Hepatocyte (in vitro differentiated cells): ENCODE measurements around the gene HHLA2. TPM values are rescaled to one million over a fixed set of nuclear protein-coding genes. Genes with fewer than 3 reads are reported as not detected.

Experiments used
- DNase-seq: peaks from one replicate; pipeline ENCODE4 v3.0.0-alpha.2; 2016; ENCODE audit warnings: low spot score
- H2AFZ ChIP-seq: fragments of 200-600 bp; sonication (generic); 2 replicates; pipeline ENCODE4 v1.6.0; 2016; ENCODE audit warnings: antibody characterized with exemption, mild to moderate bottlenecking
- H3K27ac ChIP-seq: fragments of 200-600 bp; sonication (generic); 2 replicates; pipeline ENCODE4 v1.5.1; 2016; ENCODE audit warnings: mild to moderate bottlenecking
- H3K27me3 ChIP-seq: fragments of 200-600 bp; sonication (generic); 2 replicates; pipeline ENCODE4 v1.6.1; 2016
- H3K36me3 ChIP-seq: fragments of 200-600 bp; sonication (generic); replicated peaks from 2 replicates; pipeline ENCODE4 v1.5.1; 2016; ENCODE audit warnings: low read depth; ENCODE audit not compliant: insufficient read depth
- H3K4me1 ChIP-seq: fragments of 200-600 bp; sonication (generic); 2 replicates; pipeline ENCODE4 v1.5.1; 2016; ENCODE audit warnings: mild to moderate bottlenecking, moderate library complexity; ENCODE audit not compliant: insufficient read depth
- H3K4me2 ChIP-seq: fragments of 200-600 bp; sonication (generic); 2 replicates; pipeline ENCODE4 v1.6.0; 2016
- H3K4me3 ChIP-seq: fragments of 200-600 bp; sonication (generic); 2 replicates; pipeline ENCODE4 v1.5.1; 2016; ENCODE audit warnings: mild to moderate bottlenecking
- H3K79me2 ChIP-seq: fragments of 200-600 bp; sonication (generic); 2 replicates; pipeline ENCODE4 v1.6.0; 2017; ENCODE audit warnings: mild to moderate bottlenecking
- H3K9me2 ChIP-seq: fragments of 200-600 bp; sonication (generic); replicated peaks from 2 replicates; pipeline ENCODE4 v1.6.0; 2017; ENCODE audit warnings: mild to moderate bottlenecking; ENCODE audit not compliant: insufficient read depth
- H3K9me3 ChIP-seq: fragments of 200-600 bp; sonication (generic); 2 replicates; pipeline ENCODE4 v1.5.1; 2016; ENCODE audit warnings: low read depth, mild to moderate bottlenecking
- H4K20me1 ChIP-seq: fragments of 200-600 bp; sonication (generic); 2 replicates; pipeline ENCODE4 v1.6.0; 2016; ENCODE audit warnings: mild to moderate bottlenecking; ENCODE audit not compliant: insufficient read depth, poor library complexity, severe bottlenecking
- EZH2 ChIP-seq: fragments of 200-600 bp; sonication (generic); IDR thresholded peaks from 2 replicates; pipeline ENCODE4 v1.6.1; 2016; ENCODE audit warnings: antibody characterized with exemption, mild to moderate bottlenecking, borderline replicate concordance
- EZH2phosphoT487 ChIP-seq: fragments of 200-600 bp; sonication (generic); IDR thresholded peaks from one replicate; pipeline ENCODE4 v1.6.1; 2018; ENCODE audit warnings: antibody characterized with exemption, mild to moderate bottlenecking, low read depth, moderate library complexity; ENCODE audit not compliant: unreplicated experiment, severe bottlenecking
- WGBS: methylation state at CpG from one replicate; pipeline ENCODE4 v1.1.6; 2016; ENCODE audit warnings: low lambda C conversion rate; ENCODE audit errors: missing lambda C conversion rate; 5-methylcytosine and 5-hydroxymethylcytosine counted together
- polyA plus RNA-seq: library from polyadenylated mRNA; unstranded; fragments of >200 nt; fragmentation: Nextera tagmentation; extraction: Ambion mirVana; gene quantifications from 2 replicates; pipeline ENCODE4 v1.2.1, GENCODE V29; 2016
- total RNA-seq: library from RNA; depleted of rRNA; stranded (reverse); fragments of >200 nt; gene quantifications from 2 replicates; pipeline ENCODE4 v1.2.3, GENCODE V29; 2014
- TF ChIP-seq, protein P1 (sequence below): fragments of 200-600 bp; sonication (generic); IDR thresholded peaks from 2 replicates; pipeline ENCODE4 v1.5.1; 2016; ENCODE audit warnings: antibody characterized with exemption, mild to moderate bottlenecking; ENCODE audit not compliant: poor library complexity

The HHLA2 gene
- total and polyA plus RNA-seq, 2 experiments from 2014 or later = 6.1 to 21.8 TPM

DNA sequence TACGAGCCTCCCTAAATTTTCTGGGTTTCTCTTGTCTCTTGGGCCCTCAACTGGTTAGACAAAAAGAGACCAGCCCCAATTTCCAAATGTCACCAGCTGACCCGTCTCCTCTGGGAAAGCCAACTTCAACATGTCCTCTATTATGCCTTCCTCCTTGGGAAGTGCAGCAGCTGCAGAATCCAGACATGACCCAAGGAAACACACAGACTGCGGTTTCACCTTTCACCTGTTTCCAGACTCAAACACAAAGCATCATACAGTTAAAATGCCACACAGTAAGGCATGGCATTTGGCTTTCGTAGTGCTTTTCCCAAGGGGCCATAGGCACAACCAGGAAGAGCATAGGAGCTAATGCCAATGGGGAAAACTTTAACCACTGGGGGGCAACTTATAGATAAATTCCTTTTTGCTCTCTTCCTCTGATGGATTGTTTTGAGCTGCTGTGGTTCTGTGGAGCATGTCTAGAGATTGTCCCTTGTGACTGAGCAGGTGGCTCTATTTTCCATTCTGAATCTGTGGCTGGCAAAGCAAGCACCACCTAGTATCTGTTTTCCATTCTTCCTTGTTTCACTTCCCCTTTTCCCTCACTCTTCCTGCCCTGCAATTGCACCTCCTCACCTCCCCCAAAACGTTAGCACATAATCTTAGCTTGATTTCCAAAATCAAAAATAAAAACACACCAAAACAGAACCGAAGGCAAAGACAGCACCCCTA lies 49.3 kb downstream of the HHLA2 start:
- TF ChIP-seq, protein P1, sequence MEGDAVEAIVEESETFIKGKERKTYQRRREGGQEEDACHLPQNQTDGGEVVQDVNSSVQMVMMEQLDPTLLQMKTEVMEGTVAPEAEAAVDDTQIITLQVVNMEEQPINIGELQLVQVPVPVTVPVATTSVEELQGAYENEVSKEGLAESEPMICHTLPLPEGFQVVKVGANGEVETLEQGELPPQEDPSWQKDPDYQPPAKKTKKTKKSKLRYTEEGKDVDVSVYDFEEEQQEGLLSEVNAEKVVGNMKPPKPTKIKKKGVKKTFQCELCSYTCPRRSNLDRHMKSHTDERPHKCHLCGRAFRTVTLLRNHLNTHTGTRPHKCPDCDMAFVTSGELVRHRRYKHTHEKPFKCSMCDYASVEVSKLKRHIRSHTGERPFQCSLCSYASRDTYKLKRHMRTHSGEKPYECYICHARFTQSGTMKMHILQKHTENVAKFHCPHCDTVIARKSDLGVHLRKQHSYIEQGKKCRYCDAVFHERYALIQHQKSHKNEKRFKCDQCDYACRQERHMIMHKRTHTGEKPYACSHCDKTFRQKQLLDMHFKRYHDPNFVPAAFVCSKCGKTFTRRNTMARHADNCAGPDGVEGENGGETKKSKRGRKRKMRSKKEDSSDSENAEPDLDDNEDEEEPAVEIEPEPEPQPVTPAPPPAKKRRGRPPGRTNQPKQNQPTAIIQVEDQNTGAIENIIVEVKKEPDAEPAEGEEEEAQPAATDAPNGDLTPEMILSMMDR = no peak
- TF ChIP-seq EZH2 (no peak), EZH2phosphoT487 (no peak)
- H2AFZ ChIP-seq = no peak overlapping the region
- WGBS = 44% methylated on average over 6 of the region's 6 CpGs
- no peaks in the 10 kb centered on the region for H3K79me2 ChIP-seq
- H3K4me3 ChIP-seq = no peak overlapping the region
- no peaks in the 10 kb centered on the region for H3K9me3 ChIP-seq
- H4K20me1 ChIP-seq = no peaks in the 10 kb centered on the region
- H3K4me2 ChIP-seq = no peak overlapping the region
- DNase-seq = no peak
- H3K4me1 ChIP-seq = no peaks in the 10 kb centered on the region
- H3K9me2 ChIP-seq = no peaks in the 10 kb centered on the region
- no peak overlapping the region for H3K27ac ChIP-seq
- H3K27me3 ChIP-seq = no peaks in the 10 kb centered on the region
- no peaks in the 10 kb centered on the region for H3K36me3 ChIP-seq

DNA sequence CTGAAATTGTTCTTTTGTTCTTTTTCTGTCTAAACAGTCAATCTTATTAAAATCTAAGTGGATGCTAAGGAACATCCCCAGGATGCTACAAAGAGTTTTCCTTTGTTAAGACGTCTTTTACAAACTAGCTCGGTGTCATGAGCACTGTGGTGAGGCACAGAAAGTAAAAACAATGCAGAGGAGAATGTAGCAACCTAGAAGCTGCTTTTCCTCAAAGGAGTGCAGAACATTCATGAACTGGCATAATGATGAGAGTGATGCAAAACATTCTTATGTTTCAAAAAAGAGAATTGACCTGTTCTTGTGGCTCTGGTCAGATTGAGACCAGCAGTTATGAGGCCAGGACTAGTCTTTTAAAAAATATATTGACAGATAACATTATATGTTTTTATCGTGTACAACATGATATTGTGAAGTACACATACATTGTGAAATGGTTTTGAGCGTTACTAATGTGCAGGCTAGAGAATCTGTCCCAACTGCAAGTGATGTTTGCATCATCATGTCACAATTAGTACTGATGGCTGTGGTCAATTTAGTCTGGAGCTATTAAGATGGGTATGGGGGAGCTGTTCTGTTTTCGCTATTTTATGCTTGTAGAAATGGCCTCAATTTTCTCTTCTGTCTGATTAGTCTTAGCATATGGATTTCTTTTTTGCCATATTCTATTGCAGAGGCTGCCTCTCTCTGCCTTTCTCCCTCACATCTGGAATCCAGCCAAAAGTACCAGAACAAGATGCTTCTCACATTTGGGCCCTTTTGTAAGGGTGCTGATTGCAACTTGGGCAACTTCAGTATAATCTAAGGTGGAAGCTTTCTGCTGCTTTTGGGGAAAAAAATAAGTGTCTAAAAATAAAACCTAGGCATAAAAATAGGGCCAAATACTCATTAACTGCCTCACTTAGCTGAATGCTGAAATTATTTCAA lies 50.2 kb downstream of the HHLA2 start:
- Histone ChIP-seq H3K4me1 (no peaks in the 10 kb centered on the region), H3K9me3 (no peaks in the 10 kb centered on the region), H3K36me3 (no peaks in the 10 kb centered on the region), H2AFZ (no peak overlapping the region), H3K27me3 (no peaks in the 10 kb centered on the region), H4K20me1 (no peaks in the 10 kb centered on the region), H3K79me2 (no peaks in the 10 kb centered on the region), H3K27ac (no peak overlapping the region), H3K4me2 (no peak overlapping the region), H3K9me2 (no peaks in the 10 kb centered on the region), H3K4me3 (no peak overlapping the region)
- TF ChIP-seq EZH2phosphoT487 (no peak), EZH2 (no peak)
- TF ChIP-seq, protein P1 = no peak
- WGBS = 84% methylated on average over 5 of the region's 5 CpGs
- no peak for DNase-seq

DNA sequence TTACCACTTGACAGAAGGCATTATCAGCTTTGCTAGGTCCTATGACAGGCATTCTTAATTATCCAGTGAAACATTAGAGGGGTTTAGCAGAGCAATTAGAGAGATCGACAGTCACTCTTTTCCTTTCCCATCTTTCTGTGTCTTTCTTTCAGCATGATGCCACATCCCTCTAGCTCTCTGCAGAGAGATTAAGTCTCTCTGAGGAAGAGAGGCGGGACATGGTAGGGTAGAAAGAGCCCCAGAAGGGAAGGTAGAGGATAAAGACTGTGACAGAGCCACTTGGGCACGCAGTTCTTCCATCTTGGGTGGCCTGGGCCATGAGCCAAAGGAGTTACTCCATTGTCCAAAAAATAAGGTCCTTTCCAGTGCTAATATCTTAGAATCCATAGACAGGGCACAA lies 55.8 kb downstream of the HHLA2 start:
- DNase-seq = no peak

More for the DNA sequence above, 55.8 kb downstream of the HHLA2 start:
- no peaks in the 10 kb centered on the region for H3K27me3 ChIP-seq
- H4K20me1 ChIP-seq = no peaks in the 10 kb centered on the region
- WGBS = 55% methylated on average over 3 of the region's 3 CpGs
- H3K4me1 ChIP-seq = no peaks in the 10 kb centered on the region
- no peaks in the 10 kb centered on the region for H3K9me3 ChIP-seq
- no peak overlapping the region for H2AFZ ChIP-seq
- H3K27ac ChIP-seq = no peak overlapping the region
- H3K9me2 ChIP-seq = no peaks in the 10 kb centered on the region
- no peak overlapping the region for H3K4me2 ChIP-seq
- TF ChIP-seq, protein P1 = no peak
- TF ChIP-seq EZH2phosphoT487 (no peak), EZH2 (no peak)
- H3K4me3 ChIP-seq = no peak overlapping the region
- no peaks in the 10 kb centered on the region for H3K79me2 ChIP-seq
- no peaks in the 10 kb centered on the region for H3K36me3 ChIP-seq
